Measurements from ENCODE around the gene SLC25A20.

The SLC25A20 gene

GRCh38 chr3:48897460-48898376, 964 bp downstream of the SLC25A20 start:
- DNase-seq, result no peak

- DNase-seq, result no peak
These were observed 1.7 kb downstream of the SLC25A20 start for GRCh38 chr3:48896936-48897335.

- DNase-seq, result no peak
These were observed 4.2 kb downstream of the SLC25A20 start for GRCh38 chr3:48894516-48894915.

GRCh38 chr3:48891606-48892005, 7.1 kb downstream of the SLC25A20 start:
- no peak for DNase-seq

- no peak for DNase-seq
These were observed 12.9 kb downstream of the SLC25A20 start for GRCh38 chr3:48885753-48886152.

GRCh38 chr3:48881652-48882114, 17.0 kb downstream of the SLC25A20 start:
- no peak for DNase-seq

GRCh38 chr3:48881006-48881405, 17.7 kb downstream of the SLC25A20 start:
- no peak for DNase-seq

GRCh38 chr3:48879994-48880377, 18.7 kb downstream of the SLC25A20 start:
- DNase-seq, result no peak

GRCh38 chr3:48879307-48879993, 19.2 kb downstream of the SLC25A20 start:
- DNase-seq, result no peak

GRCh38 chr3:48877671-48878070, 21.0 kb downstream of the SLC25A20 start:
- DNase-seq, result no peak

- no peak for DNase-seq
These were observed 35.6 kb downstream of the SLC25A20 start for GRCh38 chr3:48863122-48863521.

- DNase-seq, result no peak
These were observed 39.5 kb downstream of the SLC25A20 start for GRCh38 chr3:48859206-48859605.

GRCh38 chr3:48858709-48859108, 40.0 kb downstream of the SLC25A20 start:
- DNase-seq, result no peak

- no peak for DNase-seq
These were observed 41.0 kb downstream of the SLC25A20 start for GRCh38 chr3:48857641-48858040.

- no peak for DNase-seq
These were observed 42.2 kb downstream of the SLC25A20 start for GRCh38 chr3:48856469-48856868.

GRCh38 chr3:48855681-48856447, 42.8 kb downstream of the SLC25A20 start:
- DNase-seq, result no peak

- DNase-seq, result no peak
These were observed 46.5 kb downstream of the SLC25A20 start for GRCh38 chr3:48852151-48852550.

- DNase-seq, result no peak
These were observed 47.3 kb downstream of the SLC25A20 start for GRCh38 chr3:48851407-48851806.

- DNase-seq, result no peak
These were observed 49.7 kb downstream of the SLC25A20 start for GRCh38 chr3:48848816-48849515.

GRCh38 chr3:48847504-48848423, 50.9 kb downstream of the SLC25A20 start, which contains the start of gene PRKAR2A:
PRKAR2A (minus strand) TSS chr3:48847874; CDS start chr3:48847596, 278 bp downstream.
- peak; percentile 70 for DNase-seq

- peak; percentile 26 for DNase-seq
These were observed 51.6 kb downstream of the SLC25A20 start for GRCh38 chr3:48847053-48847503.

All from activated CD4-positive, alpha-beta T cell treated with anti-CD3 and anti-CD28 coated beads for 1 hour (primary cell).